IMR-90 (cell line): Measurements from ENCODE around the gene CTNND2. TPM values are rescaled to one million over a fixed set of nuclear protein-coding genes. Genes with fewer than 3 reads are reported as not detected.

Experiments
- ATAC-seq: fragments of 200-7000 bp; cut with Tn5 transposase; 2 replicates; pipeline ENCODE4 v1.9.1; 2020; ENCODE audit warnings: low read depth, mild to moderate bottlenecking, moderate library complexity
- BruUV-seq: library from RNA; stranded (reverse); fragments of 400-500 nt; replicated peaks from 2 replicates; lab custom pipeline; 2021; lab: Mats Ljungman, UMichigan
- CTCF ChIA-PET: fragments of 300-600 bp; formaldehyde crosslinking; extraction: SDS; loops from one replicate; lab custom pipeline; 2021; ENCODE audit warnings: antibody characterized with exemption; lab: Yijun Ruan, JAX
- POLR2A ChIA-PET: fragments of 300-600 bp; sonication (Branson Sonifier 250); formaldehyde crosslinking; loops from one replicate; lab custom pipeline; 2022; ENCODE audit warnings: antibody characterized with exemption; ENCODE audit not compliant: unreplicated experiment; lab: Charles Lee
- DNase-seq: peaks from one replicate; pipeline ENCODE4 v3.0.0; 2013
- H2AFZ ChIP-seq: replicated peaks from 2 replicates; pipeline ENCODE3; 2013; ENCODE audit warnings: low read length, mild to moderate bottlenecking; ENCODE audit not compliant: poor library complexity
- H2AK5ac ChIP-seq: 2 replicates; pipeline ENCODE4 v1.6.1; 2013; ENCODE audit warnings: low read depth, low read length, inconsistent platforms
- H2AK9ac ChIP-seq: replicated peaks from 2 replicates; pipeline ENCODE3; 2013; ENCODE audit warnings: mild to moderate bottlenecking, low read depth, low read length, moderate library complexity; ENCODE audit not compliant: poor library complexity
- H2BK120ac ChIP-seq: 2 replicates; pipeline ENCODE4 v1.6.1; 2013; ENCODE audit warnings: low read depth, low read length, inconsistent platforms
- H2BK15ac ChIP-seq: 3 replicates; pipeline ENCODE4 v1.6.1; 2013; ENCODE audit warnings: low read depth, low read length, inconsistent platforms
- H2BK20ac ChIP-seq: 2 replicates; pipeline ENCODE4 v1.6.1; 2013; ENCODE audit warnings: low read depth, mild to moderate bottlenecking, inconsistent platforms, low read length, moderate library complexity
- H2BK5ac ChIP-seq: 2 replicates; pipeline ENCODE4 v1.6.1; 2013; ENCODE audit warnings: mild to moderate bottlenecking, low read depth, low read length, inconsistent platforms; ENCODE audit not compliant: poor library complexity, severe bottlenecking
- H3K14ac ChIP-seq: replicated peaks from 2 replicates; pipeline ENCODE4 v1.6.1; 2013; ENCODE audit warnings: low read depth, low read length, inconsistent platforms
- H3K18ac ChIP-seq: 2 replicates; pipeline ENCODE4 v1.6.1; 2013; ENCODE audit warnings: low read depth, low read length, control low read depth
- H3K23ac ChIP-seq: 2 replicates; pipeline ENCODE4 v1.6.1; 2013; ENCODE audit warnings: low read depth, low read length, inconsistent platforms
- H3K27ac ChIP-seq: 2 replicates; pipeline ENCODE4 v1.5.1; 2013; ENCODE audit warnings: mild to moderate bottlenecking, control low read depth, low read length; ENCODE audit not compliant: insufficient read depth
- H3K27me3 ChIP-seq: 2 replicates; pipeline ENCODE4 v1.6.1; 2013; ENCODE audit warnings: low read length; ENCODE audit not compliant: control insufficient read depth, insufficient read depth
- H3K36me3 ChIP-seq: 2 replicates; pipeline ENCODE4 v1.6.1; 2013; ENCODE audit warnings: low read length, mixed read lengths; ENCODE audit not compliant: control insufficient read depth, insufficient read depth
- H3K4ac ChIP-seq: 2 replicates; pipeline ENCODE4 v1.6.1; 2013; ENCODE audit warnings: low read depth, low read length, inconsistent platforms
- H3K4me1 ChIP-seq: 2 replicates; pipeline ENCODE4 v1.6.1; 2013; ENCODE audit warnings: low read length, mixed read lengths; ENCODE audit not compliant: control insufficient read depth, insufficient read depth
- H3K4me2 ChIP-seq: 2 replicates; pipeline ENCODE4 v1.6.1; 2013; ENCODE audit warnings: low read depth, mild to moderate bottlenecking, control low read depth, low read length, moderate library complexity
- H3K4me3 ChIP-seq: 2 replicates; pipeline ENCODE4 v1.5.1; 2013; ENCODE audit warnings: low read depth, mild to moderate bottlenecking, control low read depth, low read length, moderate library complexity; ENCODE audit not compliant: insufficient read depth
- H3K56ac ChIP-seq: 2 replicates; pipeline ENCODE4 v1.6.1; 2013; ENCODE audit warnings: low read length, inconsistent platforms; ENCODE audit not compliant: insufficient read depth; ENCODE audit errors: extremely low read depth
- H3K79me1 ChIP-seq, 2 experiments: 2 replicates each; pipeline ENCODE4 v1.6.1; 2013; ENCODE audit warnings: low read length in 2 of 2, inconsistent platforms in 1 of 2, low read depth in 1 of 2
- H3K9ac ChIP-seq: 2 replicates; pipeline ENCODE4 v1.6.1; 2013; ENCODE audit warnings: low read depth, low read length, control low read depth
- H3K9me1 ChIP-seq: 2 replicates; pipeline ENCODE4 v1.6.1; 2013; ENCODE audit warnings: low read length, inconsistent platforms; ENCODE audit not compliant: insufficient read depth
- H3K9me3 ChIP-seq: 2 replicates; pipeline ENCODE4 v1.6.1; 2013; ENCODE audit warnings: low read length; ENCODE audit not compliant: control insufficient read depth, insufficient read depth
- H4K20me1 ChIP-seq: 2 replicates; pipeline ENCODE4 v1.6.1; 2013; ENCODE audit warnings: low read length, inconsistent platforms; ENCODE audit not compliant: insufficient read depth
- H4K5ac ChIP-seq: 2 replicates; pipeline ENCODE4 v1.6.1; 2013; ENCODE audit warnings: mild to moderate bottlenecking, low read depth, low read length, control low read depth
- H4K8ac ChIP-seq, 2 experiments: 2 replicates each; pipeline ENCODE4 v1.6.1; 2013; ENCODE audit warnings: low read depth in 2 of 2, low read length in 2 of 2, control low read depth in 1 of 2, inconsistent platforms in 1 of 2
- H4K91ac ChIP-seq: 2 replicates; pipeline ENCODE4 v1.6.1; 2013; ENCODE audit warnings: low read depth, low read length, inconsistent platforms; ENCODE audit not compliant: insufficient read depth
- BHLHE40 ChIP-seq: fragments of 150-350 bp; IDR thresholded peaks from 2 replicates; pipeline ENCODE4 v1.6.1; 2016; ENCODE audit warnings: mild to moderate bottlenecking, low read depth, low read length
- CEBPB ChIP-seq: IDR thresholded peaks from 2 replicates; pipeline ENCODE4 v1.6.1; 2012; ENCODE audit warnings: low read depth, low read length, improper control_type of control experiment
- CHD1 ChIP-seq: IDR thresholded peaks from 2 replicates; pipeline ENCODE4 v1.6.1; 2012; ENCODE audit warnings: low read depth, low read length, improper control_type of control experiment
- FOS ChIP-seq: fragments of 150-350 bp; IDR thresholded peaks from 2 replicates; pipeline ENCODE4 v1.6.1; 2016; ENCODE audit warnings: low read depth, low read length
- MAFK ChIP-seq: IDR thresholded peaks from 2 replicates; pipeline ENCODE4 v1.6.1; 2012; ENCODE audit warnings: low read depth, low read length, improper control_type of control experiment
- MAZ ChIP-seq: IDR thresholded peaks from 2 replicates; pipeline ENCODE4 v1.6.1; 2012; ENCODE audit warnings: low read depth, mild to moderate bottlenecking, low read length, improper control_type of control experiment, moderate library complexity, borderline replicate concordance
- MXI1 ChIP-seq: IDR thresholded peaks from 2 replicates; pipeline ENCODE4 v1.6.1; 2012; ENCODE audit warnings: low read depth, mild to moderate bottlenecking, low read length, moderate library complexity, borderline replicate concordance
- NFE2L2 ChIP-seq: fragments of 150-350 bp; IDR thresholded peaks from 2 replicates; pipeline ENCODE4 v1.6.1; 2016; ENCODE audit warnings: low read depth, mild to moderate bottlenecking, low read length
- POLR2A ChIP-seq: IDR thresholded peaks from 2 replicates; pipeline ENCODE4 v1.6.1; 2012; ENCODE audit warnings: mild to moderate bottlenecking, low read depth, low read length
- RAD21 ChIP-seq: IDR thresholded peaks from 2 replicates; pipeline ENCODE4 v1.6.1; 2012; ENCODE audit warnings: low read length, improper control_type of control experiment
- RCOR1 ChIP-seq: IDR thresholded peaks from 2 replicates; pipeline ENCODE4 v1.6.1; 2012; ENCODE audit warnings: mild to moderate bottlenecking, low read length, improper control_type of control experiment; ENCODE audit not compliant: insufficient replicate concordance
- RFX5 ChIP-seq: IDR thresholded peaks from 2 replicates; pipeline ENCODE4 v1.8.0; 2012; ENCODE audit warnings: low read depth, mild to moderate bottlenecking, low read length, moderate library complexity
- SMC3 ChIP-seq: fragments of 150-350 bp; IDR thresholded peaks from 2 replicates; pipeline ENCODE4 v1.6.1; 2016; ENCODE audit warnings: low read depth, mild to moderate bottlenecking, antibody characterized with exemption, low read length, moderate library complexity
- WGBS, 2 experiments: methylation state at CpG; one replicate each; pipeline versions ENCODE4 v1.1.5 to v1.1.7; 2013; ENCODE audit warnings: missing lambda C conversion rate in 2 of 2; ENCODE audit not compliant: insufficient read length in 1 of 2; ENCODE audit errors: extremely low coverage in 2 of 2; 5-methylcytosine and 5-hydroxymethylcytosine counted together
- dilution Hi-C: fragments of 300-500 bp; cut with HindIII; formaldehyde crosslinking; loops from one replicate; pipeline ENCODE4 v1.14.3; 2018; ENCODE audit warnings: low sequenced_read_pairs; ENCODE audit not compliant: unreplicated experiment
- in situ Hi-C: fragments of 300-500 bp; cut with MboI; formaldehyde crosslinking; loops from 3 replicates; pipeline ENCODE4 v1.14.3; 2019; ENCODE audit warnings: low sequenced_read_pairs, inconsistent platforms, mixed read lengths
- intact Hi-C: fragments of 100-400 bp; cut with micrococcal nuclease; formaldehyde crosslinking; loops from 2 replicates; pipeline ENCODE4 v1.10.0; 2022
- polyA plus RNA-seq, 3 experiments: library from polyadenylated mRNA; depleted of rRNA; stranded (reverse); fragments of >200 nt; gene quantifications; 2 replicates each; pipeline ENCODE4 v1.2.3, GENCODE V29; 2012; ENCODE audit warnings: low replicate concordance in 1 of 3
- total RNA-seq: library from RNA; depleted of rRNA; stranded (reverse); fragments of >200 nt; gene quantifications from 2 replicates; pipeline ENCODE4 v1.2.3, GENCODE V29; 2012
- TF ChIP-seq, protein P1 (sequence below): fragments of 150-350 bp; IDR thresholded peaks from 2 replicates; pipeline ENCODE4 v1.6.1; 2016; ENCODE audit warnings: low read depth, mild to moderate bottlenecking, low read length, moderate library complexity, borderline replicate concordance
- TF ChIP-seq, protein P2 (sequence below): conservative IDR thresholded peaks from 2 replicates; pipeline ENCODE4 v1.5.1; 2012; ENCODE audit warnings: mild to moderate bottlenecking, low read depth, low read length, improper control_type of control experiment
- TF ChIP-seq, protein P3 (sequence below): fragments of 150-350 bp; IDR thresholded peaks from 2 replicates; pipeline ENCODE4 v1.6.1; 2017; ENCODE audit warnings: mild to moderate bottlenecking, antibody characterized with exemption, low read length, low read depth

The CTNND2 gene
- total and polyA plus RNA-seq, 2 of the 4 experiments (the other 2 are of a cell fraction) = not detected

DNA sequence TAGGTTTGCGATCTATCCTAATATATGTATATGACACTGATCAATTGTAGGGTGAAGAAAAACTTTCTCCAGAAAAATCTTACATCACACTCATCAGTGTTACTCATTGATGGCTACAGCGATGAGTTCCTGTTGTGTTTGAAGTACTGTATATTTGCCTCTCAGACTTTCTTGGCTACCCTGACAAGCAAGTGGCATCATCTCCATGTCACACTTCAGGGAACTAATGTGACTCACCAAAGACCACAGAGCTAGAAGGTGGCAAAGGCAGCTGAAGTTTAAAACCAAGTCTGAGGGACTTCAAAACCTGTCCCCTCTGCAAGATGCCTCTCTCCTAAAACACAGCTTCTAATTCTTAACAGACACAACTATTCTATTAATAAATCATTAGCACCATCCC is 451.4 kb downstream of the CTNND2 start:
- no peak overlapping the region for H3K23ac ChIP-seq
- H2AFZ ChIP-seq = no peak overlapping the region
- H3K4me3 ChIP-seq = no peak overlapping the region
- no peak overlapping the region for H4K5ac ChIP-seq
- in situ Hi-C loops (no loop called here), dilution Hi-C loops (no loop called here), intact Hi-C loops (loop anchor here (10.0 kb wide), 1 partner anchor 342 kb away; no protein-coding TSS in a partner anchor)
- no peak overlapping the region for H3K27ac ChIP-seq
- H2AK9ac ChIP-seq = no peak overlapping the region
- no peak overlapping the region for H4K91ac ChIP-seq
- ChIA-PET POLR2A (no interaction called here), CTCF (no interaction called here)
- H3K4ac ChIP-seq = no peak overlapping the region
- H2BK15ac ChIP-seq = no peak overlapping the region
- H4K8ac ChIP-seq = no peak overlapping the region
- no peaks in the 10 kb centered on the region for H3K27me3 ChIP-seq
- TF ChIP-seq RAD21 (no peak), RFX5 (no peak), MXI1 (no peak), CHD1 (no peak), POLR2A (no peak), SMC3 (no peak), NFE2L2 (no peak), CEBPB (no peak), RCOR1 (no peak), FOS (no peak), BHLHE40 (no peak), MAZ (no peak), MAFK (no peak)
- TF ChIP-seq, protein P1, sequence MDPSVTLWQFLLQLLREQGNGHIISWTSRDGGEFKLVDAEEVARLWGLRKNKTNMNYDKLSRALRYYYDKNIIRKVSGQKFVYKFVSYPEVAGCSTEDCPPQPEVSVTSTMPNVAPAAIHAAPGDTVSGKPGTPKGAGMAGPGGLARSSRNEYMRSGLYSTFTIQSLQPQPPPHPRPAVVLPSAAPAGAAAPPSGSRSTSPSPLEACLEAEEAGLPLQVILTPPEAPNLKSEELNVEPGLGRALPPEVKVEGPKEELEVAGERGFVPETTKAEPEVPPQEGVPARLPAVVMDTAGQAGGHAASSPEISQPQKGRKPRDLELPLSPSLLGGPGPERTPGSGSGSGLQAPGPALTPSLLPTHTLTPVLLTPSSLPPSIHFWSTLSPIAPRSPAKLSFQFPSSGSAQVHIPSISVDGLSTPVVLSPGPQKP = no peak
- TF ChIP-seq, protein P2, sequence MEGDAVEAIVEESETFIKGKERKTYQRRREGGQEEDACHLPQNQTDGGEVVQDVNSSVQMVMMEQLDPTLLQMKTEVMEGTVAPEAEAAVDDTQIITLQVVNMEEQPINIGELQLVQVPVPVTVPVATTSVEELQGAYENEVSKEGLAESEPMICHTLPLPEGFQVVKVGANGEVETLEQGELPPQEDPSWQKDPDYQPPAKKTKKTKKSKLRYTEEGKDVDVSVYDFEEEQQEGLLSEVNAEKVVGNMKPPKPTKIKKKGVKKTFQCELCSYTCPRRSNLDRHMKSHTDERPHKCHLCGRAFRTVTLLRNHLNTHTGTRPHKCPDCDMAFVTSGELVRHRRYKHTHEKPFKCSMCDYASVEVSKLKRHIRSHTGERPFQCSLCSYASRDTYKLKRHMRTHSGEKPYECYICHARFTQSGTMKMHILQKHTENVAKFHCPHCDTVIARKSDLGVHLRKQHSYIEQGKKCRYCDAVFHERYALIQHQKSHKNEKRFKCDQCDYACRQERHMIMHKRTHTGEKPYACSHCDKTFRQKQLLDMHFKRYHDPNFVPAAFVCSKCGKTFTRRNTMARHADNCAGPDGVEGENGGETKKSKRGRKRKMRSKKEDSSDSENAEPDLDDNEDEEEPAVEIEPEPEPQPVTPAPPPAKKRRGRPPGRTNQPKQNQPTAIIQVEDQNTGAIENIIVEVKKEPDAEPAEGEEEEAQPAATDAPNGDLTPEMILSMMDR = no peak
- TF ChIP-seq, protein P3, sequence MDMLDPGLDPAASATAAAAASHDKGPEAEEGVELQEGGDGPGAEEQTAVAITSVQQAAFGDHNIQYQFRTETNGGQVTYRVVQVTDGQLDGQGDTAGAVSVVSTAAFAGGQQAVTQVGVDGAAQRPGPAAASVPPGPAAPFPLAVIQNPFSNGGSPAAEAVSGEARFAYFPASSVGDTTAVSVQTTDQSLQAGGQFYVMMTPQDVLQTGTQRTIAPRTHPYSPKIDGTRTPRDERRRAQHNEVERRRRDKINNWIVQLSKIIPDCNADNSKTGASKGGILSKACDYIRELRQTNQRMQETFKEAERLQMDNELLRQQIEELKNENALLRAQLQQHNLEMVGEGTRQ = no peak
- no peak overlapping the region for H3K18ac ChIP-seq
- no peak overlapping the region for H3K56ac ChIP-seq
- H3K79me1 ChIP-seq = no peaks in the 10 kb centered on the region
- BruUV-seq = no TSS peak
- no peak overlapping the region for H3K4me2 ChIP-seq
- DNase-seq = no peak
- H3K9me1 ChIP-seq = no peaks in the 10 kb centered on the region
- no peak overlapping the region for H2BK20ac ChIP-seq
- no peaks in the 10 kb centered on the region for H3K36me3 ChIP-seq
- H3K4me1 ChIP-seq = no peaks in the 10 kb centered on the region
- H4K20me1 ChIP-seq = no peaks in the 10 kb centered on the region
- no peaks in the 10 kb centered on the region; the same call in 1 of the 2 replicates for H3K9me3 ChIP-seq
- no CpG with 5 or more reads among the region's 2 CpGs for WGBS, 2 experiments
- ATAC-seq = no peak
- no peak overlapping the region for H2AK5ac ChIP-seq
- H2BK120ac ChIP-seq = no peak overlapping the region
- H2BK5ac ChIP-seq = no peak overlapping the region
- no peak overlapping the region for H3K9ac ChIP-seq
- no peak overlapping the region for H3K14ac ChIP-seq
